ENCODE data around the gene SCARF2. TPM values are rescaled to one million over a fixed set of nuclear protein-coding genes. Genes with fewer than 3 reads are reported as not detected.
"Not testable (repeated sequence)": the region's sequence is repeated elsewhere in the genome, so short reads cannot be mapped to it uniquely, and the experiment has no call there.

The SCARF2 gene
- total RNA-seq, 1 donor from 2014 or later: 3.4 TPM

DNA sequence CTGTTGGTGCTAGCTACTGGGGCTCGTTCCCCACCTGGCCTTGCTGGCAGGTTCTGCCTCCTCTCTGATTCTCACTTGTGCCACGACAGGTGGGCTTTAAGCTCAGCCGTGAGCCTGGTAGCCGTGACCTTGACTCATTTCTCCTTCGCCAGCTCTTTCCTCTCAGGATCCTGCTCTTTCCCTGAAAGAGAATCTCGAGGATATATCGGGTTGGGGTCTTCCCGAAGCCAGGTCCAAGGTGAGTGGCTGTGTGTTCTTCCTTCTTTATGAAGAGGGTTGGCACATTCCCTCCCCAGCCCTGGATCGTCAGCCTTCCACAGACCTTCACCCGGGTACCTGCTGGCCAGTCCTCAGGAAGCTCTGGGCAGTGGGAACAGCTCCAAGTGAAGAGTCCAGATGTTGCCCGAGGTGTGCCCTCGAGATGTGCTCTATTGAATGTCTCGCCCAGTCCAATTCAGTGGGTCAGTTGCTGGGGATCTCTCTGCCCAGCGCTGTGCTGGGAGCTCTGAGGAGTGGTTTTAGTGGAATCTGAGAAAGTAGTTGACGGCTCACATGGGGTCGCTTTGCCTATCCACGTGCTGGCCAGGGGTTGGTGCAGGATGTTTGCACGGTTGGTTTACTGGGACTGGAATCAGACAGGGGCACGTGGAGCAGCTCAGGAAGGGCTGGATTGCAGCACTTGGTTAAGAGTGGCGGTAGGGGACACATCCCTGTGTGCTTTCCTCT lies 42.3 kb downstream of the SCARF2 start:
- TF ChIP-seq, protein P1, sequence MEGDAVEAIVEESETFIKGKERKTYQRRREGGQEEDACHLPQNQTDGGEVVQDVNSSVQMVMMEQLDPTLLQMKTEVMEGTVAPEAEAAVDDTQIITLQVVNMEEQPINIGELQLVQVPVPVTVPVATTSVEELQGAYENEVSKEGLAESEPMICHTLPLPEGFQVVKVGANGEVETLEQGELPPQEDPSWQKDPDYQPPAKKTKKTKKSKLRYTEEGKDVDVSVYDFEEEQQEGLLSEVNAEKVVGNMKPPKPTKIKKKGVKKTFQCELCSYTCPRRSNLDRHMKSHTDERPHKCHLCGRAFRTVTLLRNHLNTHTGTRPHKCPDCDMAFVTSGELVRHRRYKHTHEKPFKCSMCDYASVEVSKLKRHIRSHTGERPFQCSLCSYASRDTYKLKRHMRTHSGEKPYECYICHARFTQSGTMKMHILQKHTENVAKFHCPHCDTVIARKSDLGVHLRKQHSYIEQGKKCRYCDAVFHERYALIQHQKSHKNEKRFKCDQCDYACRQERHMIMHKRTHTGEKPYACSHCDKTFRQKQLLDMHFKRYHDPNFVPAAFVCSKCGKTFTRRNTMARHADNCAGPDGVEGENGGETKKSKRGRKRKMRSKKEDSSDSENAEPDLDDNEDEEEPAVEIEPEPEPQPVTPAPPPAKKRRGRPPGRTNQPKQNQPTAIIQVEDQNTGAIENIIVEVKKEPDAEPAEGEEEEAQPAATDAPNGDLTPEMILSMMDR (IDR thresholded peaks at IDR 0.05; ENCODE audit: partially characterized antibody, unreplicated experiment): no peak
- Mint-ChIP-seq H3K4me1 (ENCODE audit: low read depth, unreplicated experiment) (peaks cover 24% of the 10 kb centered on the region), H3K9me3 (ENCODE audit: unreplicated experiment) (peaks cover 5% of the 10 kb centered on the region), H3K4me3 (ENCODE audit: unreplicated experiment) (peak overlapping the region; percentile 94), H3K27me3 (ENCODE audit: unreplicated experiment) (peaks cover 10% of the 10 kb centered on the region), H3K27ac (ENCODE audit: unreplicated experiment) (peak overlapping the region; percentile 83), H3K36me3 (ENCODE audit: unreplicated experiment) (no peaks in the 10 kb centered on the region)
- no peak for DNase-seq

DNA sequence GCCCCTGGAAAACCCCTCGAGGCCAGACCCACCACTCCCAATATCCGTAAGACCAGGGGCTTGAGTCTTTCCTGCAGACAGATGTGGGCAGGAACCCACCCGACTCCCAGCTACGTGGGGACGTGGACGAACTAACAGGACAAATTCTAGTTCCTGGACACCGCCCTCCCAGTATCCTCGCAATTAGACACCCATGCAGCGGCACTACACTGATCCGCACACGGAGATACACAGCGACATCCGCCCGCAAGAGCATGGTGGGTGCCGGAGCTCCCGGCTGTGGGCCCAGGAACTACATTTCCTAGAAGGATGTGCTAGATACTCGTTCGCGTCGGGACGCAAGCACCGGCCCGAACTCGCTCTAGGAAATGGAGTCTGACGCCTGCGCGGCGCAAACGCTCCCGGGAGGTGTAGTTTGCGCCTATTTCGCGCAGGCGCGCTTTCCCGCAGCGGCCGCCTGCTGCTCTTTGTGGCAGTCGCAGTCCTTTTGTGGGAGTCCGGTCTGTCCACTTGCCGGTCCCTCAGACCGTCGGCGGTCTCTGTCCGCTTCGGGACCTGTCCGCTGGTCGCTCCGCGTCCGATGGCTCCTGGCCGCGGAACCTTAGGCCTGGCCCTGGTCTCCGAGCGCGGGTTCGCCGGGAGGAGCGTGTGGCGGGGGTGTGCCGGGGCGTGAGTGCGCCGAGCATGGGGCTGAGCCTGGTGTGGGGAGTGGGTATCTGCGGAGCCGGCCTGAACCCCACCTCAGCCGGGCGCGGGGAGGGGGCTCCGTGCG lies 43.7 kb downstream of the SCARF2 start, which contains the start of gene ZNF74:
Gene ZNF74, plus strand, starts transcription at position 447 of the 772 bp plus-strand sequence. CDS start 478 bp downstream, outside the sequence.
- peak; percentile 91 for DNase-seq
- Mint-ChIP-seq H3K4me1 (ENCODE audit: low read depth, unreplicated experiment) (peaks cover 24% of the 10 kb centered on the region), H3K4me3 (ENCODE audit: unreplicated experiment) (peak within 1 kb of the TSS; percentile 94)

DNA sequence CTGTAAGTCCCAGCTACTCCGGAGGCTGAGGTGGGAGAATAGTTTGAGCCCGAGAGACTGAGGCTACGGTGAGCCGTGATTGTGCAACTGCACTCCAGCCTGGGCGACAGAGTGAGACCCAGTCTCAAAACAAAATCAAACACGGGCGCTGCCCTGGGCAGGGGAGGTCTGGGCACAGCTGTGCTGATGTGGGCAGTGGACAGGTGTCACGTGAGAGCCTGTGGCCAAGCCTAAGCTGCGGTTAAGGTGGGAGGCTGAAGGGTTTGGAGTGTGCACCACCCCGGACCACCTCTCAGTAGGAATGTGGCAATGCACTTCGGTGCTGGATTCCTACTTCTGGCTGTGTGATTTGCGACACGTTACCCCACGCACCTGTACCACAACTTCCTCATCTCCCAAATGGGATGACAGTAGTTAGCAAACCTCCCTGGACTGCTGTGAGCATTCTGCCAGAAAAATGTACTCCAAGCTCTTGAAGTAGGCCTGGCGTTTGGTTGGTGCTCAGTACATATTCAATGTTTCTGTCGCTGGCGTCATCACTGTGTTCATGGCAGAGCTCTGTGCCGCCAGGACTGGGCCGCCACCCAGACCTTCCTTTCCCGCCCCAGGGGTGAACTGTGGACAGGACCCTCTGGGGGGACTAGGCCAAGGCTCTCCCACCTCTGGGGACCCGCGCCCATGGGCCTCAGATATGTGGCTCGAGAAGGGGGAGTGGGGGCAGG lies 44.5 kb downstream of the SCARF2 start:
- Mint-ChIP-seq H3K9me3 (ENCODE audit: unreplicated experiment) (peaks cover 5% of the 10 kb centered on the region), H3K4me1 (ENCODE audit: low read depth, unreplicated experiment) (peaks cover 24% of the 10 kb centered on the region), H3K27ac (ENCODE audit: unreplicated experiment) (peak overlapping the region; percentile 98)

More for the DNA sequence above, 43.7 kb downstream of the SCARF2 start, which contains the start of gene ZNF74:
- TF ChIP-seq, protein P1 (IDR thresholded peaks at IDR 0.05; ENCODE audit: partially characterized antibody, unreplicated experiment): no peak
- Mint-ChIP-seq H3K9me3 (ENCODE audit: unreplicated experiment) (peaks cover 5% of the 10 kb centered on the region), H3K27me3 (ENCODE audit: unreplicated experiment) (peaks cover 8% of the 10 kb centered on the region), H3K27ac (ENCODE audit: unreplicated experiment) (peak within 1 kb of the TSS; percentile 98), H3K36me3 (ENCODE audit: unreplicated experiment) (no peaks in the 10 kb centered on the region)

DNA sequence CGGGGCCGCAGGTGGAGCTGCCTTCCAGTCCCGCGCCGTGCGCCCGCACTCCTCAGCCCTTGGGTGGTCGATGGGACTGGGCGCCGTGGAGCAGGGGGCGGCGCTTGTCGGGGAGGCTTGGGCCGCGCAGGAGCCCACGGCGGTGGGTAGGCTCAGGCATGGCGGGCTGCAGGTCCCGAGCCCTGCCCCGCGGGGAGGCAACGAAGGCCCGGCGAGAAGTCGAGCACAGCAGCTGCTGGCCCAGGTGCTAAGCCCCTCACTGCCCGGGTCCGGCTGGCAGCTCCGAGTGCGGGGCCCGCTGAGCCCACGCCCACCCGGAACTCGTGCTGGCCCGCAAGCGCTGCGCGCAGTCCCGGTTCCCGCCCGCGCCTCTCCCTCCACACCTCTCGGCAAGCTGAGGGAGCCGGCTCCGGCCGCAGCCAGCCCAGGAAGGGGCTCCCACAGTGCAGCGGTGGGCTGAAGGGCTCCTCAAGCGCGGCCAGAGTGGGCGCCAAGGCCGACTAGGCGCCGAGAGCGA lies 45.2 kb downstream of the SCARF2 start:
- H3K27ac Mint-ChIP-seq (ENCODE audit: unreplicated experiment); H3K27me3 Mint-ChIP-seq (ENCODE audit: unreplicated experiment); DNase-seq; H3K36me3 Mint-ChIP-seq (ENCODE audit: unreplicated experiment); H3K9me3 Mint-ChIP-seq (ENCODE audit: unreplicated experiment); H3K4me3 Mint-ChIP-seq (ENCODE audit: unreplicated experiment): not testable (repeated sequence)
- H3K4me1 Mint-ChIP-seq (ENCODE audit: low read depth, unreplicated experiment): peaks cover 22% of the 10 kb centered on the region

More for the DNA sequence above, 44.5 kb downstream of the SCARF2 start:
- TF ChIP-seq, protein P1 (IDR thresholded peaks at IDR 0.05; ENCODE audit: partially characterized antibody, unreplicated experiment): no peak
- Mint-ChIP-seq H3K4me3 (ENCODE audit: unreplicated experiment) (peak overlapping the region; percentile 94), H3K27me3 (ENCODE audit: unreplicated experiment) (peaks cover 8% of the 10 kb centered on the region), H3K36me3 (ENCODE audit: unreplicated experiment) (no peaks in the 10 kb centered on the region)
- DNase-seq: no peak

DNA sequence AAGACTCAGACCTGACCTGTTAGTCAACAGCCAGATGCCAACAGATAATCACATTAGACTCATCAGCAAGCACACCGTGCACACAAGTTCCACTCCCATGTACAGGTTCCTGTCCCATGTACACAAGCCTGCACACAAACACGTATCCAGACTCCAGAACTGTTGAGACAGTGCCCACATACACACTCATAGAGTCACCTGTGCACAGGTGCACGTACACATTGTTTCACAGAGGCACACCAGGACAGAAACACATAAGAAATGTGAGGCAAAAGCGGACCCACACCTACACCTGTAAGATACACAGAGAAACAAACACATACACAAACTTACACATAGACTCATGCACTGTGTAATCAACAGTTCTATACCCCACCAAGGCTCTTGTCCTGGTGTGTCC lies 46.4 kb downstream of the SCARF2 start:
- Mint-ChIP-seq H3K27ac (ENCODE audit: unreplicated experiment) (no peak overlapping the region), H3K4me3 (ENCODE audit: unreplicated experiment) (no peak overlapping the region), H3K27me3 (ENCODE audit: unreplicated experiment) (peaks cover 6% of the 10 kb centered on the region), H3K36me3 (ENCODE audit: unreplicated experiment) (no peaks in the 10 kb centered on the region), H3K9me3 (ENCODE audit: unreplicated experiment) (peaks cover 3% of the 10 kb centered on the region), H3K4me1 (ENCODE audit: low read depth, unreplicated experiment) (peaks cover 15% of the 10 kb centered on the region)
- DNase-seq: no peak
- TF ChIP-seq, protein P1 (IDR thresholded peaks at IDR 0.05; ENCODE audit: partially characterized antibody, unreplicated experiment): no peak

Data from glutamatergic neuron (in vitro differentiated cells).